Measurements from ENCODE around the gene CDC42BPA.

- no peak for TF ChIP-seq CTCF (IDR thresholded peaks at IDR 0.05)
- no peak for TF ChIP-seq POLR2A (IDR thresholded peaks at IDR 0.05)
Measured at GRCh38 chr1:226964068-226964425, 354.2 kb downstream of the CDC42BPA start.
